NCI-H2171 treated with DMSO at 0.1 percent for 48 hours (cell line): ENCODE data around the gene TRIM44.
A peak's percentile ranks its signal among the peaks of the same experiment; 100 is the strongest.
"Not testable (repeated sequence)": the region's sequence is repeated elsewhere in the genome, so short reads cannot be mapped to it uniquely, and the experiment has no call there.

Experiments used
- DNase-seq: peaks from one replicate; lab custom pipeline; 2025; lab: John Stamatoyannopoulos, UW

TRIM44 gene

DNA sequence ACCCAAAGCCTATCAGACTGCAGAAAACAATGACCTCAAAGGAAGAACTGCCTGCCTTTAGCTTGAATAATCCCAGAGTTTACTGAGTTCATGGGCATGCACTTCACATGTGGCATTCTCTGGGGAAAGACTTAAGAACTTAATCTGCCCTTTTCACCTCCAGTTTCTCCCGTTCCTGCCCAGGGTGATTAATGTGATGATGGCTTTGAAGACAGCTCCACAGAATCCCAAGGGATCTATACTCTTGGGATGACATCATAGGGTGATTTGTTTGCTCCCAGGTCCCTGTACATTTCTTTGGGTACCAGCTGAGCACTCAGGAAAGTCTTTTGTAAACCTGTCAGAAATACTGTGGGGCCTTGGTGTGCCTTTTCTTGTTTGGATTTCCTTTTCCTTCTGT is 30.3 kb upstream of the TRIM44 start:
- peak; percentile 64 for DNase-seq

DNA sequence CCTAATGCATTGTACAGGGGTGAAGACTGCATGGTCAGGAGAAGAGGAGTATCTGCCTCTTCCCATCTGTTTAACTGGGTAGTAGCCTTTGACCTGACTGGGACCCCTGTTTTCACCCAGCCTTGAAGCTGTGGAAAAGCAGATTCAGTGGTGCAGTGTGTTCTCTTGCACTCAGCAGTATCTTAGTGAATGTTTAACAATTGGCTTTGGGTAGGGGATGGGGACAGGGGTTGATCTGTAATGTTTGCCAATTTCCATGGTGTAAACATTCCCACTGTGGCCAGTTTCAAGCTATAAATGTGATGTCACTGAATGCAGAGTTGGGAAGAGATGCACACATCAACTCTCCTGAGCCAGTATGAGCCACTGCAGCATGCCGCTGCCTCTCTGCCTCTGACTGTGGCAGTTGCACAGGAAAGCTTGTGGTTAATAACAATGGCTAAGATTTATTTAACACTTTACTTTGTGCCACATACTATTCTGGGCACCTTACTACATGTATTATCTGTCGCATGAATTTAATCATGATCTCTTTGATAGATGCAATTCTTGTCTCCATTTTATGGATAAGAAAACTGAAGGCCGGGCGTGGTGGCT is 28.6 kb upstream of the TRIM44 start:
- DNase-seq, result no peak

DNA sequence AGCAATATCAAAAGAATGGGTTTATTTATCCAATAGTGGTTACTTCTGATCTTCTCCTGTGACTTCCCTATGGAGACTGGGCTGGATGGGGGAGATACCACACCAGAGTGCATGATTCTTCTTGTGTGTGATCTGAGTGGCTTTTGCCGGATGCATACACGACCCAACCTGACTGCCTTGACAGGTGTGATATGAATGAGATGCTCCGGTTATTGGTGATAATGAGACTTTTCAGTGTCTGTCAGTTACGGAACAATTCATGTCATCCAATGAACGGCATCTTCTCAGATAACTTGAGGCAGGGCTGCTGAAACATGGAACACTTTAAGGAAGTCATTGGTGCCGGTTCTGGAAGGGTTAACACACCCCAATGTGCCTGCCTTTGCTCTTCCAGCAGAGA is 26.6 kb upstream of the TRIM44 start:
- DNase-seq, result no peak

DNA sequence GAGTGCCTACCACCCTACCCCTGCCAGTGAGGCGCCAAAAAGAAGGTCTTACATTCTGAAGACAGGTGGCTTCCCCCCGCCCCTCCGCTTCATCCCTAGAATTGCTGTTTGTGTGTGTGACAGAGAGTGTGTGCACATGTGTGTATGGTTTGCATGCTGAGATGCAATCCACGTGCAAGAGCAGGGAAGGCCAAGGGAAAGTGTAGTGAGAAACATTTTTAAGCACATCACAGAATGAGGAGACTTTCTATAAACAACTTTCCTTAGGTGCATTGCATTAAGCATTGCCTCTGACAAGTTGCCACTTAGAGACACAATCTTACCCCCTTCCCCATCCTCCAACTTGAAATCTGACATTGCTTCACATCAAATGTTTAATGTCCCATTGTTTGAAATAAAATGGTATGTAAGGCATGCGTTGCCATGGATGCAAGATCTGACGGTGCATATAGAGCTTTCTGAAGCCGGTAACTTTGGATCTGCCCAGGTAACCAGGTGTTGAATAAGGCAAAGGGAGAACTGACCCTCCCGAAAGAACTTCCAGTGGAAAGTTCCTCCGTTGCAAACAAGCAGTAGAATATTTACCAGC is 22.9 kb upstream of the TRIM44 start:
- DNase-seq, result no peak

DNA sequence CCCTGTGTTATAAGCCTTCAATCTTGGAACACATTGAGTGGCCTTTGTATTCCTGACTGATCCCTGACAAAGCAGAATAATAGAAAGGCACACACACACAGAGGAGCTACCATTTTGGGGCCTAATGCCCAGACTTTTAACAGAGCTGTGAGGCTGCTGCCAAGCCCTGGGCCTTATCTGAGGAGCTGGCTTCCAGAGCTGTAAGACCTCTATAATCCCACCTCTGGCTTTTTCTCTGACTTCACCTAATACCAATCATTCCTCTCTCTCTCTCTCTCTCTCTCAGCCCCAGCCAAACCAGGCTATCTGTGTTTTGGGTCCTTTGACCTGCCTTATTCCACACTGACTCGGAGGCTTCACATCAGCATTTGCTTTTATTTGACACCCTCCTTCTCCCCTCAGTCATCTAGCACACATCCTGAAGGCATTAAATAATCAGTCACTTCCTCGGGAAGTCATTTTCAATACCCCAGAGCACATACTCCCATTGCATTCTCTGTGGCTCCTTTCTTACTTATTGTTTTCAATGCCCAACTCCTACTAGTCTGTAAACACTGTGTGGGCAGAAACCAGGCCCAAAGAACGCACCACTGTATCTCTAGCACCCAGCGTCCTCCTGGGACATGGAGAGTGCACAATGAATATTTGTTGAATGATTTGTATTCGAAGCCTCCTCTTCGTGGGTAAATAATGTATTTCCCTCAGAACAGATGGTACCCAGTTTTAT is 21.2 kb upstream of the TRIM44 start:
- DNase-seq, result no peak

DNA sequence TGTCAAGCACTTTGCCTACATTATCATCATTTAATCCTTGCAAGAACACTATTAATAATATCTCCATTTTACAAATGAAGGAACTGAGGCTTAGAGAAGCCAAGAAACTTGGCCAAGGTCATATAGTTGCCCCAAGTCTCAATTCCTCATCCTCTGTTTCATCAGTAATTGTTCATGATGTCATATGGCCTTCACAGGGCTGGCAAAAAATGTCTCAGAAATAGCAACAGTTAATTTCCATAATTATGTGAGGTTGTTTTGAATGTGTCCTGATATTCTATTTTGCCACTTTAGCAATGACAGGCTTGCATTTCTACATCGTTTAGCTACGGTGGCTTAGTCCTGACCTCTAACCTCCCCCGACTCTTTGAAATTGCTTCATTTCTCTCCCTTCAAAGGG is 20.6 kb upstream of the TRIM44 start:
- DNase-seq, result no peak

DNA sequence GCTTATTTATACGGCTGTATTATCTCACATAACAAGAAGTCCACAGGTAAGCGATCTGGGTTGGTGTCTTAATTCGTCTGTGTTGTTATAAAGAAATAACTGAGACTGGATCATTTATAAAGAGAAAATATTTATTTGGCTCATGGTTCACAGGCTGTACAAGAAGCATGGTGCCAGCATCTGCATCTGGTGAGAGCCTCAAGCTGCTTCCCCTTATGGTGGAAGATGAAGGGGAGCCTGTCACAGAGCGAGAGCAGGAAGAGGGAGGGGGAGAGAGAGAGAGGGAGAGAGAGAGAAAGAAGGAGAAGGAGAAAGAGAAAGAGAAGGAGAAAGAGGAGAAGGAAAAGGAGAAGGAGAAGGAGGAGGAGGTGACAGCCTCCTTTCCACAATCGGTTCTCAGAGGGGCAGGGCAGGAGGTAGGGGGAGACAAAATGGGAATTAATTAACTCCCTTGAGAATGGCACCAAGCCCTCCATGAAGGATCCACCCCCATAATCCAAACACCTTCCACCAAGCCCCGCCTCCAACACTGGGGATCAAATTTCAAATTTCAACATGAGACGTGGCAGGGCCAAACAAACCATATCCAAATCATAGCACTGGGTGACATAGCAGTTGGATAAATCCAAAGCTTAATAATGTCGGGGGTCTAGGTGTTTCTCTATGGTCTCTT is 15.0 kb upstream of the TRIM44 start:
- DNase-seq, result peak; percentile 93

DNA sequence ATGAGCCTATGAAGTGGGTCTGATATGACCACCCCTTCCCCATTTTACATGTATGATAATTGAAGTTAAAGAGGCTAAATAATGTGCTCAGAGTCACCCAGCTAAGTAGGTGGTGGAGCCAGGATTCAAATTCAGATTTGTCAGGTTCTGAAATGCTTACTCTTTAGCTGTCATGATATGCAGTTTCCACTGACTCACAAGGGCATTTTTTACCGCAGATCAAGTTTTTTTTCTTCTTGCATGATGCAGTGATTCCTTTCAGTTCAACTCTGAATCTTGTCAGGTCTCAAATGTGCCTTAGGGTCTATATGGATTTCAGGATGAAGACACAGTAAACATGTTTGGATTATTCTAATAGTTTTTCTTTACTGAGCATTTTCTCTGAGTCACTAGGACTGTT is 12.6 kb upstream of the TRIM44 start:
- DNase-seq, result no peak

DNA sequence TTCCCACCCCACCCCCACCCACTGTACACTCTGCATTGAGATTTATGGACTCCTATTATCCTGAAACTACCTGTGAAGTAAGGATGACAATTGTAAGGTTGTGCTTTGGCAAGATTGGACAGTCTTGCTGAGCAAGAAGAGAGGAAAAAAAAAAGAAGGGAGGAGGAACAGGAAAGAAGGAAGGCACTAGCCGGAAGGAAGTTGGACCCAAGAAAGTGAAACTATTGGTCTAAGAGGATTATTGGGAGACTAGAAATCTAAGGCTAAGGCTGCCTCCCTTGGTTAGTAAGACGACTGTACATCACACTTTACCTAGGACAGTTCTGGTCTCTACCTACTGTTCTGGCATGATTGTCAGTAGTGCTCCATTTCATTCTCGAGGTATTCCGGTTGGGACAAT is 12.1 kb upstream of the TRIM44 start:
- DNase-seq, result no peak

DNA sequence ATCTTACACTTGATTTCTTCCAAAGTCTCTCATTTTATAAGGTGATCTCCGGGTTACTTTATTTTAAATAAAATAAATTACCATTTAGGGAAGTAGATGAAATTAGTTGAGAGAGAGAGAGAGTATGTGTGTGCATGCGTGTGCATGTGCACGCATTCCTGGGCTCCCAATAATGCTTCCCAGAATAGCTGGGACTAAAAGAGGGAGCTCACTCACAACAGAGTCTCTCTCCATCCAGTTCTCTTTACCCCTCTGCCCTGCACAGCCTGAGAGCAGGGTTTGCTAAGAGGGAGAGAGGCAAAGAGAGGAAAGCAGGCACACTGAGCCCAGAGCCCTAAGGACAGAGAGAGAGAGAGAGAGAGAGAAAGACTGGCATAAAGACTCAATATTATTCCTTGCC is 11.3 kb upstream of the TRIM44 start:
- no peak for DNase-seq

DNA sequence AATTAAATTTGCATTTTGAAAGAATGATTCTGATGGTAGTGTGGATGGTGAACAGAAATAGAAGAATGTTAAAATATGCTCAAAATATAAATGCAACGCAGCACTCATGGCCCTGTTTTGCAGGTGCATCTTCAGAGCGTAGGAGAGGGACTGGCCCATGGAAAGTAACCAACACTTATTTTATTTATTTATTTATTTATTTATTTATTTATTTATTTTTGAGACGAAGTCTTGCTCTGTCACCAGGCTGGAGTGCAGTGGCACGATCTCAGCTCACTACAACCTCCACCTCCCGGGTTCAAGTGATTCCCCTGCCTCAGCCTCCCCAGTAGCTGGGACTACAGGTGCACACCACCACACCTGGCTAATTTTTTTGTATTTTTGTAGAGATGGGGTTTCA is 9.8 kb upstream of the TRIM44 start:
- DNase-seq, result not testable (repeated sequence)

DNA sequence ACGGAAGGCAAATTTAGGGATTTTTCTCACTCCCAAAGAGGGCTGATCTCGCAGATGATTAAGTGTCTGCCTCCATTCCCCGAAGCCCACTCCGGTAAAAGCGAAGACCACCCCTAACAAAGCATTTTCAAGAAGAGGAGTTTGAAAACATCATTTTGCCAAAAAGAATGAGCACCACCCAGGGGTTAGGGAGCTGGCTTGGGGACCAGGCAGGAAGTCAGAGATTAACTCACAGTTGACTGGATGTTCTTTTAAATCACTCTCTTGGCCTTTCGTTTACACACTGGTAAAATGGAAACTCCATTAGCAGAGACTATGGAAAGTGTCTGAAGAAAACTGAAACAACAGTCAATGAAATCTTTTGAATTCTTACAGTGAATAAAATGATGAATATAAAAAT is 7.9 kb upstream of the TRIM44 start:
- no peak for DNase-seq

DNA sequence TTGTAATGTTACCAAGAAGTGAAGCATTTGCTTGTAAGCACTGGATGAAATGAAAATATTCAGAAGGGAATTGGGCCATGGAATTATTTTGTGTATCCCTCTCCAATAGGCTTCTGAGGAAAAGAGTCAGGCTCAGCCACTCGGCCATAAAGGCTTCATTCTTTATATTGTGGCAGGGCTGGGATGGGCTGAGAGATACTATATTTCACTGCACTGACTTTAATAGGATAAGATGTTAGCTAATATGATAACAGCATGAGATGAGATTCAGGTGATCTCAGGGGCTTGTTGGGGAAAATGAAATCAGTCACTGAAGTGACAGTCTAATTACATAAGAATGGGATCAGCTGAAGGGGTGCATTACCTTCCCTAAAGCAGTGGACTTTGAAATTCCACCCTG is 7.3 kb upstream of the TRIM44 start:
- DNase-seq, result no peak

DNA sequence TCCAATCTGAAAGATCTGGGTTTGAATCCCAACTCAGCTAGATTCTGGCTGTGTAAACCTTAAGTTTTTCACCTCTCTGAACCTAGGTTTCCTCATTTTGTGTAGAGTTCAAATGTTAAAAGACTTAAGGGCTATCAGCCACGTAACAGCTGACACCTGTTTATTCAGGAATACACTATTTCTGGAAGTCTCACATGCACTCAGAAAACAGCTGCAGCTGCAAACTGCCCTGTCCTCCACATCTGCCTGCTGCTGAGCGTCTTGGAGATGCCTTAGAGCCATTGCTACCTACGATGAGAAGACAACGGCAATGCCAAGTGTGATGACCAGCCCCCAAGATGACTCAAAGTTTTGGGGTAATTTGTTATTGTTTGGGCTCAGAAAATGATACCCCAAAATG is 6.7 kb upstream of the TRIM44 start:
- no peak for DNase-seq

DNA sequence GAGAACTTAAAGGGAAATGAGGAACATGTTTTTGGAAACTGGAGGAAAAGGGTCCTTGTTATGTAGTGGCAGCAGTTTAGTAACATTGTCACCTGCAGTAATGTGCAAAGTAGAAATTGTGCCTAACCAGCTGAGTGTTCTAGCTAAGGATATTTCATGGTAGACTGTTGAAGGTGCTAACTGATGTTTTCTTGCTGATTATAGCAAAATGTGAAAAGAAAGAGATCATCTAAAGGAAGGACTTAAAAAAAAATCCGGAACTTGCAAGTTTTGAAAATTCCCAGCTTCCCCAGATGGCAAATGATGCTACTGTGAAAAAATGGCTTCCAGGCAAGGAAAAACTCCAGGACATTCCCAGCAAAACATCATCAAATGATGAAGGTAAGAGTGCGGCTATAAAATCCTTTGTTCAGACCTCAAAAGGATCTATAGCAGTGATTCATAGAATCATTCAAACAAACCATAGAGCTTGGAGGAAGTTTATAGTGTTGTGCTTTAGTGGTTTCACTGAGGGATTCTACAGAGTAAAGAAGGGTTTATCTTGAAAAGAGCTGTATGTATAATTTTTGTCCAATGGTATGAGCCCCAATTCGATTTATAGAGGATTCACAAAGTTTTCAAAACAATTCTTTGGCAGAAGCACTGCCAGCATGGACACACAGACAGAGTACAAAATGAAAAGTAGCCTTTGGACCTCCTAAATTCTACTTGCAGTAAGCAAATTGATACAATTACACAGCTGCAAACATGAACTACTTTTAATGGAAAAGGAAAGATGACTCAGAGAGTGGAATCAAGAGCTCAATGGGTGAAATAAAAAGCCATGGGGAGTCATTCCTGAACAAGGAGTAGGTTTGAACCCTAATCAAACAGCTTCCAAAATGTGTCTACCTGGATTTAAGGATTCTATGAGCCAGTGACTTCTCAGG is 4.3 kb upstream of the TRIM44 start:
- no peak for DNase-seq

DNA sequence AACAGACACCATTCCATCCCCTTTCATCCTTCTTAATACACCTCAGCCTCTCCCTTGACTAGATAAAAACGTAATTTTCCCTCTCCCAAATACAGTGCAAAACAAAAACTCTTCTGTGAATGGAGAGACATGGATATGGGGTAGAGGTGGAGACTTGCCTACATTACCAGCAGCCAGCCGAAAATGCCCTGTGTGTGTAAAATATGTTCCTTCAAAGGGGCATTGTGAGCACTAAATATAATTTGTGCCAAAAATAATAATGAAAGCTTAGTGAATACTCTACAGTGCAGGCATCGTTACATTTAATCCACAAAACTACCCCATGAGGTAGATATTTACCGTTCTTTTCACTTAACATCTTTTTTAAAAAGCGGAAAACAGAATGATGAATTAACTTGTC is 1.0 kb upstream of the TRIM44 start:
- no peak for DNase-seq

DNA sequence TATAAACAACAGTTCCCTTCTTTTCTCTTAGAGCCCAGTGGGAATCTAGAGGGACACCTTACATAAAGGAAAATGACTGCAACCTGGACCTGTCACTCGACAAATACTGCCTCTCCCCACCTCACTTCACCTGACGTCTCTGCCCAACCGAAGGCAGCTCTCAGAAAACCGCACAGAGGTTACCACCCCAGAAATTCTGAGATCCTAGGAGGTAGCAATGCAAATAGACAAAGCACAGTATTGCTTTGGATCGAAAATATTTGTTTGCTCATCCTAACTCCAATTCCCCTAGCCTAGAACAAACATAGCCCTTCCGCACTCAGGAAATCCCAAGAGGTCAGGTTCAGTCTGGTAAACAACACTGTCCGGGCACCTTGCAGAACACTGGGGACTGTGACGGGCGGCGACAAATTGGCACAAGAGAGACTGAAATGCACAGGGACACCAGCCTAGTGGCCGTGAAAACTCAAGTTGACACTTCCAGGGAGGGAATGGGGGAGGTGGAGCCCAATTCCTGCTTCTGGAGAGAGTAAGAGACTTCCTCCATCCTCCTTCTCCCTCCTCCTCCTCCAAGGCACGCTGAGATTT is 420 bp upstream of the TRIM44 start:
- DNase-seq, result no peak

DNA sequence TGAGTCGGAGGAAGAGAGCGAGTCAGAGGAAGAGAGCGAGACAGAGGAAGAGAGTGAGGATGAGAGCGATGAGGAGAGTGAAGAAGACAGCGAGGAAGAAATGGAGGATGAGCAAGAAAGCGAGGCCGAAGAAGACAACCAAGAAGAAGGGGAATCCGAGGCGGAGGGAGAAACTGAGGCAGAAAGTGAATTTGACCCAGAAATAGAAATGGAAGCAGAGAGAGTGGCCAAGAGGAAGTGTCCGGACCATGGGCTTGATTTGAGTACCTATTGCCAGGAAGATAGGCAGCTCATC is 780 bp downstream of the TRIM44 start:
- DNase-seq, result no peak

DNA sequence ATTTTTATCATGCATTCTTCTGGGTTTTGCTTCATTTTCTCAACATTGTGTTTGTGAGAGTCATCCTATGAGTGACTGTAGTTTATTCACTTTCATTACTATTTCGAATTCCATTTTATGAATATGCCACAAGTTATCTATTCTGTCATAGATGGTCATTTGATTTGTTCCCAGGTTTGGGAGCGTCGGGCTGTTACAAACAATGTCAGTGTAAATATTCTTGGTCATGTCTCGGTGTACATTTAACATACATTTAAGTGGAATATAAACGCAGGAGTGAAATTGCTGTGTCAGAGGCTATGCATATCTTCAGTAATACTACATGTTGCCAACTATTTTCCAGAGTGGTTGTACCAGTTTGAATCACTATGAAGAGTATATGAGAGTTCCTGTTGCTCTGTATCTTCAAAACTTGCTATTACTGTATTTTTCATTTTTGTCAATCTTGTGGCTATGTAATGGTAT is 2.4 kb downstream of the TRIM44 start:
- no peak for DNase-seq

DNA sequence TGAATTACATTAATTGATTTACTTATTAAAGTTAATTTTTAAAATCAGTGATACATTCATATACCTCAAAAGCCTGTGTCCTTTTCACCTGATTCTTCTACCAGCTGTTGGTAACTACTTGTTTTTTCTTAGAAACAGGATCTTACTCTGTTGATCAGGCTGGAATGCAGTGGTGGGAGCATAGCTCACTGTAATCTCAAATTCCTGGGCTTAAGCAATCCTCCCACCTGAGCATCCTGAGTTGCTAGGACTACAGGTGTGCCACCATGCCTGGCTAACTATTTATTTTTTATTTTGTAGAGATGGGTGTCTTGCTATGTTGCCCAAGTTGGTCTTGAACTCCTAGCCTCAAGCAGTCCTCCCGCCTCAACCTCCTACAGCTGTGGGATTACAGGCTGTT is 4.7 kb downstream of the TRIM44 start:
- DNase-seq, result no peak

DNA sequence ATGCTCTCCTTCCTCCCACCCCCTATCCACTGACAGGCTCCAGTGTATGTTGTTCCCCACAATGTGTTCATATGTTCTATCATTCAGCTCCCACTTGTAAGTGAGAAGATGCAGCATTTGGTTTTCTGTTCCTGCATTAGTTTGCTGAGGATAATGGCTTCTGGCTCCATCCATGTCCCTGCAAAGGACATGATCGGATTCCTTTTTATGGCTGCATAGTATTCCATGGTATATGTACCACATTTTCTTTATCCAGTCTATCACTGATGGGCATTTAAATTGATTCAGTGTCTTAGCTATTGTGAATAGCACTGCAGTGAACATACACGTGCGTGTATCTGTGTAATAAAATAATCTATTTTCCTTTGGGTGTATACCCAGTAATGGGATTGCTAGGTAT is 5.8 kb downstream of the TRIM44 start:
- DNase-seq, result not testable (repeated sequence)
